NOMO-1 treated with dmso at 0.1 percent for 144 hours (cell line): ENCODE measurements around the gene MRPL3.

Experiments used
- DNase-seq: peaks from one replicate; lab custom pipeline; 2025; ENCODE audit not compliant: unreplicated experiment; lab: John Stamatoyannopoulos, UW

Gene MRPL3

GRCh38 chr3:131421301-131421700 is 81.5 kb downstream of the MRPL3 start:
- no peak for DNase-seq

GRCh38 chr3:131417751-131418150 is 85.0 kb downstream of the MRPL3 start:
- no peak for DNase-seq
